Superior temporal gyrus (tissue), 1 donor: ENCODE data around the gene ZNF677.
"Not testable (repeated sequence)": the region's sequence is repeated elsewhere in the genome, so short reads cannot be mapped to it uniquely, and the experiment has no call there.

ENCODE experiments used
- DNase-seq: peaks from one replicate; pipeline ENCODE4 v3.0.0-alpha.2; 2016; ENCODE audit errors: extremely low spot score

ZNF677 gene

GRCh38 chr19:53254411-53255341 lies at the start of gene ZNF677:
TSS of gene ZNF677 (minus strand) at chr19:53254873. CDS start at chr19:53251550, 3,323 bp downstream.
- peak; percentile 88 for DNase-seq

GRCh38 chr19:53301341-53301740 lies 46.7 kb upstream of the ZNF677 start:
- DNase-seq = not testable (repeated sequence)

- DNase-seq = no peak
Observed at GRCh38 chr19:53294786-53295441, 40.2 kb upstream of the ZNF677 start.

- no peak for DNase-seq
Observed at GRCh38 chr19:53290758-53291549, 36.3 kb upstream of the ZNF677 start.

GRCh38 chr19:53285087-53285486 lies 30.4 kb upstream of the ZNF677 start:
- no peak for DNase-seq

- not testable (repeated sequence) for DNase-seq
Observed at GRCh38 chr19:53281947-53282346, 27.3 kb upstream of the ZNF677 start.

- no peak for DNase-seq
Observed at GRCh38 chr19:53275480-53275879, 20.8 kb upstream of the ZNF677 start.

- no peak for DNase-seq
Observed at GRCh38 chr19:53272044-53272443, 17.4 kb upstream of the ZNF677 start.

GRCh38 chr19:53269861-53270260 lies 15.2 kb upstream of the ZNF677 start:
- DNase-seq = not testable (repeated sequence)

GRCh38 chr19:53267623-53268022 lies 12.9 kb upstream of the ZNF677 start, which contains the start of gene VN1R4:
TSS of gene VN1R4 (minus strand) at chr19:53267723. CDS start at chr19:53267665, 58 bp downstream.
- not testable (repeated sequence) for DNase-seq

- not testable (repeated sequence) for DNase-seq
Observed at GRCh38 chr19:53257715-53258342, 3.2 kb upstream of the ZNF677 start, which contains the start of gene VN1R2. TSS of gene VN1R2 (plus strand) at chr19:53258292. CDS start at chr19:53258376, 84 bp downstream.

- no peak for DNase-seq
Observed at GRCh38 chr19:53246498-53246897, 8.2 kb downstream of the ZNF677 start.

- no peak for DNase-seq
Observed at GRCh38 chr19:53237114-53237777, 17.4 kb downstream of the ZNF677 start.

- DNase-seq = no peak
Observed at GRCh38 chr19:53224606-53225005, 30.1 kb downstream of the ZNF677 start.

GRCh38 chr19:53222716-53223115 lies 32.0 kb downstream of the ZNF677 start:
- DNase-seq = not testable (repeated sequence)

GRCh38 chr19:53212703-53213320 lies 41.9 kb downstream of the ZNF677 start:
- DNase-seq = no peak

GRCh38 chr19:53211554-53211953 lies 43.1 kb downstream of the ZNF677 start:
- DNase-seq = not testable (repeated sequence)

GRCh38 chr19:53196777-53197396 lies 57.8 kb downstream of the ZNF677 start:
- peak; percentile 81 for DNase-seq

GRCh38 chr19:53195265-53195903 lies 59.3 kb downstream of the ZNF677 start:
- DNase-seq = peak; percentile 95
